Measurements from ENCODE around the gene OR11L1. TPM values are rescaled to one million over a fixed set of nuclear protein-coding genes. Genes with fewer than 3 reads are reported as not detected.

OR11L1 gene
- total RNA-seq, result not detected
- long read RNA-seq, result 0 reads

GRCh38 chr1:247841796-247842195 is at the start of gene OR11L1:
TSS of gene OR11L1 (minus strand) at chr1:247841896. CDS start at chr1:247841896, 0 bp downstream.
- Histone ChIP-seq H3K4me1 (no peaks in the 10 kb centered on the region), H3K36me3 (no peaks in the 10 kb centered on the region), H3K27ac (no peak within 1 kb of the TSS), H3K9me3 (no peaks in the 10 kb centered on the region), H3K27me3 (ENCODE audit: low read depth) (no peaks in the 10 kb centered on the region), H3K4me3 (no peak within 1 kb of the TSS)
- DNase-seq, result no peak
- no peak for ATAC-seq
- intact Hi-C loops (cut with DNase I), result no loop called here
- TF ChIP-seq CTCF (IDR thresholded peaks at IDR 0.05), result no peak

DNA sequence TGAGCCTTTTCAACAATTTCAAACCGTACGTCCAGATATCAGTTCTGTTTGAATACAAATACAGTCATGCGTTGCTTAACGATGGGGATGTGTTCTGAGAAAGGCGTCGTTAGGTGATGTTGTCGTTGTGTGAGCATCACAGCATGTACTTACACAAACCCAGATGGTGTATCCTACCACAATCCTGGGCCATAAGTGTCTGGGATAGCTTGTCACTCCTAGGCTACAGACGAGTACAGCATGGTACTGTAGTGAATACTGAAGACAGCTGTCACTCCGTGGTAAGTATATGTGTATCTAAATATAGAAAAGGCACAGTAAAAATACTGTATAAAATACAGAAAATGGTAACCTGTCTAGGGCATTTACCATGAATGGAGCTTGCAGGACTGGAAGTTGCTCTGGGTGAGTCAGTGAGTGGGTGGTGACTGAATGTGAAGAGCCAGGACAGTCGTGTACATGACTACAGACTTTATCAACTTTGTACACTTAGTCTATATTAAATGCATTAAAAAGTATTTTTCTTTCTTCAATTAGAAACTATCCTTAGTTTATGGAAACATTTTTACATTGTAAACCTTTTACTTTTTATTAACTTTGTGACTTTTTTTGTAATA is 43.2 kb upstream of the OR11L1 start:
- H3K4me1 ChIP-seq, result no peaks in the 10 kb centered on the region
- intact Hi-C loops (cut with DNase I), result no loop called here
- TF ChIP-seq CTCF (IDR thresholded peaks at IDR 0.05), result no peak
- H3K4me3 ChIP-seq, result no peak overlapping the region
- ATAC-seq (no peak), DNase-seq (no peak)
- no peaks in the 10 kb centered on the region for H3K9me3 ChIP-seq
- no peaks in the 10 kb centered on the region for H3K27me3 ChIP-seq (ENCODE audit: low read depth)
- H3K27ac ChIP-seq, result no peak overlapping the region
- H3K36me3 ChIP-seq, result no peaks in the 10 kb centered on the region

DNA sequence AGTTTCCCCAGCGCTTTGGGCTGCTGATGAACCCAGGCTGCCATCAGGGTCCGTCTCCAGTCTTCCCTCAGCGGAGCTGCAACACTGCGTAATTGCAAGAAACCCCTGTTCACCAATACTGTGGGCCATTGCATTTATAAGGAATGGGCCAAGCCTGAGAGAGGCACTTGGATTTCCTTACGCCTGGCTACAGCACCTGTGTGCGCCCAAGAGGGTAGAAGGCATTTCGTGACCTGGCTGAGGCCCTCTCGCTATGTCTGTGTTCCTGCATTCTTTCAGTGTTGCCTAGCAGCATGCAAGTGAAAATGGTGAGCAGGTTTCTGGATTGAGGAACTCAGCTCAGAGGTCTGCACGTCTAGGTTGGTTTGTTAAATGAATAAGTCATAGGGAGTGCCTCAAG is 41.6 kb upstream of the OR11L1 start:
- no peaks in the 10 kb centered on the region for H3K9me3 ChIP-seq
- H3K36me3 ChIP-seq, result no peaks in the 10 kb centered on the region
- no peak for ATAC-seq
- H3K27me3 ChIP-seq (ENCODE audit: low read depth), result no peaks in the 10 kb centered on the region
- TF ChIP-seq CTCF (IDR thresholded peaks at IDR 0.05), result no peak
- DNase-seq, result no peak
- H3K4me3 ChIP-seq, result no peak overlapping the region
- intact Hi-C loops (cut with DNase I), result no loop called here
- H3K27ac ChIP-seq, result no peak overlapping the region
- H3K4me1 ChIP-seq, result no peaks in the 10 kb centered on the region

- Histone ChIP-seq H3K27me3 (ENCODE audit: low read depth) (no peaks in the 10 kb centered on the region), H3K36me3 (no peaks in the 10 kb centered on the region), H3K4me3 (no peak overlapping the region), H3K9me3 (no peaks in the 10 kb centered on the region), H3K4me1 (no peaks in the 10 kb centered on the region), H3K27ac (no peak overlapping the region)
- DNase-seq (no peak), ATAC-seq (no peak)
- intact Hi-C loops (cut with DNase I), result no loop called here
- no peak for TF ChIP-seq CTCF (IDR thresholded peaks at IDR 0.05)
Observed at GRCh38 chr1:247865416-247865815, 23.7 kb upstream of the OR11L1 start.

DNA sequence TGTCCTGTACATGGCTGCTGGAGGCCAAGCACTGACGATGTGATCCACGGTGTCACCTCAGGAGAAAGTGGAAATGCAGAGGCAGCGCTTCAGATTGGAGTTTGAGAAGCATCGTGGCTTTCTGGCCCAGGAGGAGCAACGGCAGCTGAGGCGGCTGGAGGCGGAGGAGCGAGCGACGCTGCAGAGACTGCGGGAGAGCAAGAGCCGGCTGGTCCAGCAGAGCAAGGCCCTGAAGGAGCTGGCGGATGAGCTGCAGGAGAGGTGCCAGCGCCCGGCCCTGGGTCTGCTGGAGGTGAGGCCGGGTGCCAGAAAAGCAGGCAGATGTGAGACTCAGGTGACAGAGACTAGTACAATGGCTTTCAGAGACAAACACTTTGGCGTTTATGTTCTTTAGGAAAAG is 22.9 kb upstream of the OR11L1 start:
- no peak for ATAC-seq

More for the DNA sequence above, 22.9 kb upstream of the OR11L1 start:
- no peak for DNase-seq
- no peak overlapping the region for H3K4me3 ChIP-seq
- H3K27me3 ChIP-seq (ENCODE audit: low read depth), result no peaks in the 10 kb centered on the region
- no peaks in the 10 kb centered on the region for H3K4me1 ChIP-seq
- intact Hi-C loops (cut with DNase I), result no loop called here
- no peak for TF ChIP-seq CTCF (IDR thresholded peaks at IDR 0.05)
- no peak overlapping the region for H3K27ac ChIP-seq
- H3K9me3 ChIP-seq, result no peaks in the 10 kb centered on the region
- no peaks in the 10 kb centered on the region for H3K36me3 ChIP-seq

Data from lower lobe of right lung (tissue), 2 donors.